Measurements from ENCODE around the gene JSRP1.

The JSRP1 gene

GRCh38 chr19:2240881-2241760 is 15.1 kb downstream of the JSRP1 start:
- FAIRE-seq (no peak), DNase-seq (ENCODE audit: insufficient read length) (no peak)
- TF ChIP-seq POLR2AphosphoS5 (IDR thresholded peaks at IDR 0.05; ENCODE audit: low read depth, low read length) (no peak), POLR2A (IDR thresholded peaks at IDR 0.05; ENCODE audit: low read depth, low read length) (no peak; the same call in 1 of the 2 replicates), TAF1 (IDR thresholded peaks at IDR 0.05; ENCODE audit: borderline replicate concordance, low read depth, low read length) (no peak)

- TF ChIP-seq TAF1 (IDR thresholded peaks at IDR 0.05; ENCODE audit: borderline replicate concordance, low read depth, low read length): no peak
- TF ChIP-seq POLR2AphosphoS5 (IDR thresholded peaks at IDR 0.05; ENCODE audit: low read depth, low read length): no peak
- no peak for TF ChIP-seq POLR2A (IDR thresholded peaks at IDR 0.05; ENCODE audit: low read depth, low read length)
- DNase-seq (ENCODE audit: insufficient read length) (no peak), FAIRE-seq (no peak)
These were observed 16.1 kb downstream of the JSRP1 start for GRCh38 chr19:2239771-2240770.

GRCh38 chr19:2239173-2239572 is 17.0 kb downstream of the JSRP1 start:
- no peak for FAIRE-seq

GRCh38 chr19:2237869-2238153 is 18.4 kb downstream of the JSRP1 start:
- DNase-seq (ENCODE audit: insufficient read length): no peak

More at GRCh38 chr19:2239173-2239572, 17.0 kb downstream of the JSRP1 start:
- DNase-seq (ENCODE audit: insufficient read length): no peak
- no peak for TF ChIP-seq POLR2AphosphoS5 (IDR thresholded peaks at IDR 0.05; ENCODE audit: low read depth, low read length)
- TF ChIP-seq TAF1 (IDR thresholded peaks at IDR 0.05; ENCODE audit: borderline replicate concordance, low read depth, low read length): no peak
- no peak for TF ChIP-seq POLR2A (IDR thresholded peaks at IDR 0.05; ENCODE audit: low read depth, low read length)

DNA sequence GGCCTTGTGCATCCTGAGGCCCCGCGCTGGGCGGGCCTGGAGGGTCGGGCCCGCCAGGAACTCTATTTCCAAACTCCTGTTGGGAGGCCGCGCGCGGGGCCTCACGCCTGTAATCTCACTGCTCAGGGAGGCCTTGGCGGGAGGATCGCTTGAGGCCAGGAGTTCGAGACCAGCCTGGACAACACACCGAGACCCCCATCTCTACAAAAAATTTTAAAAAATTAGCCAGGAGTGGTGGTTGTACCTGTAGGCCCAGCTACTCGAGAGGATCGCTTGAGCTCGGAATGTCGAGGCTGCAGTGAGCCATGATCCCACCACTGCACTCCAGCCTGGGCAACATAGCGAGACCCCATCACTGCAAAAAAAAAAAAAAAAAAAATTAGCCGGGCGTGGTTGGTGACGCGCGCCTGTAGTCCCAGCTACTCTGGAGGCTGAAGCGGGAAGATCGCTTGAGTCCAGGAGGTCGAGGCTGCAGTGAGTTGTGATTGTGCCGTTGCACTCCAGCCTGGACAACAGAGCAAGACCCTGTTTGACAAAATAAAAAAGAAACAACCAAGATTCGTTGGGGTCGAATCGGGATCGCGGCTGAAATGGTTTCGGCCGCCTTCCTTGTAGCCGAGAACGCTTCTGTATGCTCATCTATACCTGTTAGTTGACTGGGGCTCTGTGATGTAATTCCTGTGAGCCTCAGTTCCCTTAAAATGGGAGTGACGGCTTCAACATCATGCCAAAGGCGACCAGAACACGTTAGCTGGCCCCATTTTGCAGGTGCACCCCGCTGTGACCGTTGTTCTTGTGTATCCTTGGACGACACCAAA is 19.0 kb downstream of the JSRP1 start:
- FAIRE-seq (no peak), DNase-seq (ENCODE audit: insufficient read length) (no peak)
- no peak for TF ChIP-seq POLR2AphosphoS5 (IDR thresholded peaks at IDR 0.05; ENCODE audit: low read depth, low read length)
- 0 out of 2 replicates have a peak, but pooled peaks have one; percentile 26 for TF ChIP-seq POLR2A (IDR thresholded peaks at IDR 0.05; ENCODE audit: low read depth, low read length)

More at GRCh38 chr19:2237869-2238153, 18.4 kb downstream of the JSRP1 start:
- no peak for TF ChIP-seq POLR2AphosphoS5 (IDR thresholded peaks at IDR 0.05; ENCODE audit: low read depth, low read length)
- no peak for TF ChIP-seq TAF1 (IDR thresholded peaks at IDR 0.05; ENCODE audit: borderline replicate concordance, low read depth, low read length)
- TF ChIP-seq POLR2A (IDR thresholded peaks at IDR 0.05; ENCODE audit: low read depth, low read length): no peak
- FAIRE-seq: no peak

DNA sequence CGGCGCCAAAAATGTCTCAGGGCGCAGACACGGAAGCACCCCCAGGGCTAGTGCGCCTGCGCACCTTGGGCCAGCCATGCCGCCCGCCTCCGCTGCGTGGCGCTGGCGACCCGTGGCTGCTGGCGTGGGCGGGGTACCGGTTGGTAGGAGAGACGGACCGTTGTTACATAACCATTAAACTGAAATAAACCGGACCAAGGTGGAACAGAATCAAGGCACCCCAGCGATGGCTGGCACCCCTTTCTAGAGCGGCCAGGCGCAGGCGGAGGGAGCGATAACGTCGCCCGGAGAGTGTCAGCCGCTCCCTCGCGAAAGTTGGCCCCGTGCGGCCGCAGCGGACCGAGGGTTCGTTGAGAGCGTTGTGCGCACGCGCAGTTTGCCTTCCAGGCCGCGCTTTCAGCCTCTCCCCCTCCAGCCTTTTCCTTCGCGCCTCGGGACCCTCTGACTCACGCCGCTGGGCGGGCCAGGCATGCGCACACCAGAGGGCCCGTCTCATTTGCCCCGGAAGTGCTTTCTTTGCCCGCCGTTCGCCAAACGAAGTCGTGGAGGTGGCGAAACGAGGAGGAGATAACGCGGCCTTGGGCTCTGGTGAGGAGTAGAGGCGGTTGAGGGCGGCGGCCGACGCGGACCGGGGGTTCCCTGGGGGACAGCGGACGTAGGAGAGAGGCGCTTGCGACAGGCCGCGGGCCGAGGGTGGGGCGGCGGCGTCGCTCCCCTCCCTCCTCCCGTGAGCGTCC is 19.7 kb downstream of the JSRP1 start, which contains the start of the genes PLEKHJ1 and SF3A2:
Gene PLEKHJ1 (minus strand): TSS at position 16 of the 737 bp plus-strand sequence. CDS start 81 bp downstream, outside the sequence.
Gene SF3A2 (plus strand): TSS at position 511 of the 737 bp plus-strand sequence. CDS start 6,595 bp downstream, outside the sequence.
- peak; percentile 52; the same call in 1 of the 2 replicates for TF ChIP-seq TAF1 (IDR thresholded peaks at IDR 0.05; ENCODE audit: borderline replicate concordance, low read depth, low read length)
- peak; percentile 78 for TF ChIP-seq POLR2AphosphoS5 (IDR thresholded peaks at IDR 0.05; ENCODE audit: low read depth, low read length)
- peak; percentile 78 for TF ChIP-seq POLR2A (IDR thresholded peaks at IDR 0.05; ENCODE audit: low read depth, low read length)
- FAIRE-seq: peak; percentile 97
- peak; percentile 99 for DNase-seq (ENCODE audit: insufficient read length)

GRCh38 chr19:2236064-2236313 is 20.2 kb downstream of the JSRP1 start:
- TF ChIP-seq POLR2A (IDR thresholded peaks at IDR 0.05; ENCODE audit: low read depth, low read length) (peak; percentile 23; the same call in 1 of the 2 replicates), POLR2AphosphoS5 (IDR thresholded peaks at IDR 0.05; ENCODE audit: low read depth, low read length) (peak; percentile 8; the same call in 1 of the 2 replicates), TAF1 (IDR thresholded peaks at IDR 0.05; ENCODE audit: borderline replicate concordance, low read depth, low read length) (peak; percentile 32; the same call in 1 of the 2 replicates)
- DNase-seq (ENCODE audit: insufficient read length): no peak
- FAIRE-seq: no peak

DNA sequence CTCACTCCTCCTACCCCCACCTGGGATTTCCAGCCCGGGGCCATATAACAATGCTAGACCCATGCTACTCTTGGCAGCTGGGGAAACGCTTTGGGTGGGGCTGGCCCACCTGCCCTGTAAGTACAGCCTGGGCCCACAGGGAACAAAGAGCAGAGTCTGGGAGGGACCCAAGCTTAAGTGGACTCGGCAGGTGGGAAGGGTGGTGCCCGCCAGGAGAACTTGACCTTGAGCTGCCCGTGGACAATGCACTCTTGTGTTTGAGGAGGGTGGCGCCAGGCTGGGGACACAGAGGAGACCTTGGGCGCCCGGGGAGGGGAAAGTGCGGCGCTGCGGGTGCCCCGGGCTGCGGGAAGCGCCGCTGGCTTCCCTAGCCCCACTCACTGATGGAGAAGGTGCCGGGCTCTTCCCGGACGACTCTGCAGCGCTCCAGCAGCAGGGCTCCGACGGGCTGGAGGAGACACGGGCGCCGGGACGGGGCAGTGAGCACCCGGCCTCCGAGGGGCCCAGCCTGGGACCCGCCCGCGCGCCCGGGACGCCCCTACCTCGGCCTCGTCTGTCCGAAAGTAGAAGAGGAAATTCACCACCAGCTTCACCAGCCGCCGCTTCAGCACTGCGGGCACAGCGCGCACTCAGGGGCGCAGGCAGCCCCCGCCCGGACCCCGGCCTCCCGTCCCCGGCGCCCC is 20.7 kb downstream of the JSRP1 start:
- DNase-seq (ENCODE audit: insufficient read length): no peak
- TF ChIP-seq POLR2A (IDR thresholded peaks at IDR 0.05; ENCODE audit: low read depth, low read length): peak; percentile 28; the same call in 1 of the 2 replicates
- TF ChIP-seq POLR2AphosphoS5 (IDR thresholded peaks at IDR 0.05; ENCODE audit: low read depth, low read length): no peak
- no peak for TF ChIP-seq TAF1 (IDR thresholded peaks at IDR 0.05; ENCODE audit: borderline replicate concordance, low read depth, low read length)
- FAIRE-seq: peak; percentile 51

GRCh38 chr19:2234996-2235380 is 21.2 kb downstream of the JSRP1 start:
- no peak for TF ChIP-seq POLR2A (IDR thresholded peaks at IDR 0.05; ENCODE audit: low read depth, low read length)
- no peak for TF ChIP-seq POLR2AphosphoS5 (IDR thresholded peaks at IDR 0.05; ENCODE audit: low read depth, low read length)
- no peak for TF ChIP-seq TAF1 (IDR thresholded peaks at IDR 0.05; ENCODE audit: borderline replicate concordance, low read depth, low read length)
- FAIRE-seq (no peak), DNase-seq (ENCODE audit: insufficient read length) (no peak)
